OCI-LY1 (cell line): Measurements from ENCODE around the gene TRAF6.

ENCODE experiments used
- H2AFZ ChIP-seq: fragments of 200-600 bp; sonication (generic), shearing (Covaris generic); 2 replicates; pipeline ENCODE4 v1.6.0; 2014; ENCODE audit warnings: antibody characterized with exemption, mild to moderate bottlenecking, low read length
- H3F3A ChIP-seq: fragments of 200-600 bp; sonication (generic), shearing (Covaris generic); 2 replicates; pipeline ENCODE4 v1.6.0; 2014; ENCODE audit warnings: mild to moderate bottlenecking, antibody characterized with exemption, low read length, moderate library complexity; ENCODE audit not compliant: insufficient read depth
- H3K27ac ChIP-seq: fragments of 200-600 bp; sonication (generic); 2 replicates; pipeline ENCODE4 v1.5.1; 2014; ENCODE audit warnings: low read length, mixed run types, mild to moderate bottlenecking, low read depth; ENCODE audit not compliant: poor library complexity, severe bottlenecking
- H3K27me3 ChIP-seq: fragments of 200-600 bp; sonication (generic); 2 replicates; pipeline ENCODE4 v1.6.0; 2014; ENCODE audit warnings: antibody characterized with exemption, mild to moderate bottlenecking, low read length, moderate library complexity; ENCODE audit not compliant: insufficient read depth
- H3K36me3 ChIP-seq: fragments of 200-600 bp; sonication (generic); 2 replicates; pipeline ENCODE4 v1.6.1; 2014; ENCODE audit warnings: mild to moderate bottlenecking, antibody characterized with exemption, low read length, moderate library complexity, mixed read lengths; ENCODE audit not compliant: insufficient read depth
- H3K4me1 ChIP-seq: fragments of 200-600 bp; sonication (generic); 2 replicates; pipeline ENCODE4 v1.5.1; 2014; ENCODE audit warnings: mild to moderate bottlenecking, low read length, moderate library complexity; ENCODE audit not compliant: insufficient read depth, severe bottlenecking
- H3K4me2 ChIP-seq: fragments of 200-600 bp; sonication (generic), shearing (Covaris generic); 2 replicates; pipeline ENCODE4 v1.6.1; 2014; ENCODE audit warnings: low read length
- H3K4me3 ChIP-seq: fragments of 200-600 bp; sonication (generic); 2 replicates; pipeline ENCODE4 v1.5.1; 2014; ENCODE audit warnings: low read length, low read depth, mild to moderate bottlenecking, mixed read lengths; ENCODE audit not compliant: poor library complexity, severe bottlenecking
- H3K79me2 ChIP-seq: fragments of 200-600 bp; shearing (Covaris generic); 2 replicates; pipeline ENCODE4 v1.6.1; 2016; ENCODE audit warnings: mixed run types, low read length, mixed read lengths; ENCODE audit not compliant: insufficient read depth
- H3K9ac ChIP-seq: fragments of 200-600 bp; sonication (generic), shearing (Covaris generic); 2 replicates; pipeline ENCODE4 v1.6.1; 2014; ENCODE audit warnings: mild to moderate bottlenecking, low read length, mixed read lengths
- H3K9me2 ChIP-seq: fragments of 200-600 bp; sonication (generic), shearing (Covaris generic); 2 replicates; pipeline ENCODE4 v1.6.1; 2014; ENCODE audit warnings: low read depth, mild to moderate bottlenecking, low read length, mixed read lengths
- H3K9me3 ChIP-seq: fragments of 200-600 bp; shearing (Covaris generic); 2 replicates; pipeline ENCODE4 v1.6.1; 2014; ENCODE audit warnings: low read length, mixed read lengths
- H4K20me1 ChIP-seq: fragments of 200-600 bp; sonication (generic), shearing (Covaris generic); 2 replicates; pipeline ENCODE4 v1.6.0; 2016; ENCODE audit warnings: mild to moderate bottlenecking, low read length; ENCODE audit not compliant: insufficient read depth
- CTCF ChIP-seq: fragments of 200-600 bp; sonication (generic), shearing (Covaris generic); IDR thresholded peaks from 2 replicates; pipeline ENCODE4 v1.5.1; 2017; ENCODE audit warnings: mild to moderate bottlenecking, antibody characterized with exemption, low read length, moderate library complexity, mixed read lengths
- EZH2 ChIP-seq: fragments of 200-600 bp; sonication (generic), shearing (Covaris generic); IDR thresholded peaks from 2 replicates; pipeline ENCODE4 v1.8.0; 2017; ENCODE audit warnings: borderline replicate concordance, mixed run types, mild to moderate bottlenecking, antibody characterized with exemption, low read length, moderate library complexity, mixed read lengths

The TRAF6 gene

GRCh38 chr11:36510594-36510942 is 496 bp upstream of the TRAF6 start:
- Histone ChIP-seq H3K27ac (no peak overlapping the region), H3K36me3 (no peaks in the 10 kb centered on the region), H3K79me2 (peaks cover 18% of the 10 kb centered on the region), H3K4me2 (peak overlapping the region; percentile 93), H3K4me3 (peak overlapping the region; percentile 93), H3K9me3 (no peaks in the 10 kb centered on the region), H2AFZ (peak overlapping the region; percentile 99), H3K4me1 (peaks cover 19% of the 10 kb centered on the region), H4K20me1 (peaks cover 3% of the 10 kb centered on the region; the same call in 1 of the 2 replicates), H3K27me3 (no peaks in the 10 kb centered on the region), H3K9me2 (no peaks in the 10 kb centered on the region), H3K9ac (peak overlapping the region; percentile 75), H3F3A (no peaks in the 10 kb centered on the region)
- TF ChIP-seq CTCF (no peak), EZH2 (no peak)

GRCh38 chr11:36509201-36509639 is 852 bp downstream of the TRAF6 start:
- Histone ChIP-seq H3K27ac (peak overlapping the region; percentile 31), H3K9me2 (no peaks in the 10 kb centered on the region), H3K4me1 (peaks cover 19% of the 10 kb centered on the region), H3K4me3 (peak overlapping the region; percentile 93), H2AFZ (0 out of 2 replicates have a peak overlapping the region, but pooled peaks have one; percentile 82), H3K9ac (peak overlapping the region; percentile 75), H3K27me3 (no peaks in the 10 kb centered on the region), H3F3A (no peaks in the 10 kb centered on the region), H3K79me2 (peaks cover 20% of the 10 kb centered on the region), H3K4me2 (peak overlapping the region; percentile 93), H4K20me1 (peaks cover 3% of the 10 kb centered on the region; the same call in 1 of the 2 replicates), H3K9me3 (no peaks in the 10 kb centered on the region), H3K36me3 (no peaks in the 10 kb centered on the region)
- TF ChIP-seq CTCF, result no peak
- no peak for TF ChIP-seq EZH2

DNA sequence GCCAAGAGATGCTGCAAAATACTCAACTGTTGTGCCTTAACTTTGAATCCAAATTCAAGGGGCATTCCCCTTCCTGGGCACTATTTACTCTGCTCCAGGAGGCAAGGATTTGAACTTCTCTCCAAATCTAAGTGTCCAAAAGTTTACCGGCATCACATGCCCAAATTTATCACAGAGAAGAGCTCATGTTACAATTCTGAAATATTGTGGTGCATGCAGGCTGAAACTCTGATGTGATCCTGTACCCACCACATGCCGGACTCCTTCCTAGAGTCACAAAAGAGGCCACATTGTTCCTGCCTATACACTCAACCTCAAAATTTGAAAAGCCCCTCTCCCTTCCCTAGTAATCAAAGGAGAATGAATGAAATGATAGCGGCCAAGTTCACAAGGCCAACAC is 1.3 kb downstream of the TRAF6 start:
- Histone ChIP-seq H4K20me1 (peaks cover 3% of the 10 kb centered on the region; the same call in 1 of the 2 replicates), H2AFZ (no peak overlapping the region), H3K4me3 (peak overlapping the region; percentile 93), H3K9me2 (no peaks in the 10 kb centered on the region), H3K79me2 (peaks cover 20% of the 10 kb centered on the region), H3K9me3 (no peaks in the 10 kb centered on the region), H3K27me3 (no peaks in the 10 kb centered on the region), H3K27ac (peak overlapping the region; percentile 31), H3F3A (no peaks in the 10 kb centered on the region), H3K36me3 (no peaks in the 10 kb centered on the region), H3K9ac (peak overlapping the region; percentile 75), H3K4me1 (peaks cover 19% of the 10 kb centered on the region), H3K4me2 (peak overlapping the region; percentile 93)
- TF ChIP-seq EZH2 (no peak), CTCF (no peak)
